ENCODE results near the gene NOTCH2. TPM values are rescaled to one million over a fixed set of nuclear protein-coding genes. Genes with fewer than 3 reads are reported as not detected.

The NOTCH2 gene
- total RNA-seq, 1 donor from 2014 or later: 84.2 TPM

DNA sequence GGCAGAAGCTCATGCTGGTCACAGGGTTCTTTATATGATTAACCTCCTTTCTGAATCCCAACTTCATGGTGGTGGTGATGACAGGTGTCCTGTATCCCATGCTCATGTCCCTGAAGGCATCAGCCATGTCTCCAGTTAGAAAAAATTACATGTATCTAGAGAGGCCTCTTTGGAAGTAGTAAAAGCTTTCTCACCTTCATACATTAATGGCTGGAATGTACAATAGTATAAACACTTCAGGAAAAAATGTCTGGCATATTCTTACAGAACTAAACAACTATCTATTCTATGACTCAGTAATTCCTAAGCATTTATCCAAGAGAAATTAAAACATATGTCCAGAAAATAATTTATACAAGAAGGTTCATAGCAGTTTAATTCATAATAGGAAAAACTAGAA, 207.2 kb downstream of the NOTCH2 start:
- Mint-ChIP-seq H3K4me3 (no peak overlapping the region), H3K27ac (ENCODE audit: unreplicated experiment) (no peak overlapping the region), H3K4me1 (no peaks in the 10 kb centered on the region), H3K27me3 (ENCODE audit: low read depth) (peaks cover 9% of the 10 kb centered on the region), H3K9me3 (no peaks in the 10 kb centered on the region), H3K36me3 (ENCODE audit: low read depth) (no peaks in the 10 kb centered on the region)
- TF ChIP-seq, protein P1, sequence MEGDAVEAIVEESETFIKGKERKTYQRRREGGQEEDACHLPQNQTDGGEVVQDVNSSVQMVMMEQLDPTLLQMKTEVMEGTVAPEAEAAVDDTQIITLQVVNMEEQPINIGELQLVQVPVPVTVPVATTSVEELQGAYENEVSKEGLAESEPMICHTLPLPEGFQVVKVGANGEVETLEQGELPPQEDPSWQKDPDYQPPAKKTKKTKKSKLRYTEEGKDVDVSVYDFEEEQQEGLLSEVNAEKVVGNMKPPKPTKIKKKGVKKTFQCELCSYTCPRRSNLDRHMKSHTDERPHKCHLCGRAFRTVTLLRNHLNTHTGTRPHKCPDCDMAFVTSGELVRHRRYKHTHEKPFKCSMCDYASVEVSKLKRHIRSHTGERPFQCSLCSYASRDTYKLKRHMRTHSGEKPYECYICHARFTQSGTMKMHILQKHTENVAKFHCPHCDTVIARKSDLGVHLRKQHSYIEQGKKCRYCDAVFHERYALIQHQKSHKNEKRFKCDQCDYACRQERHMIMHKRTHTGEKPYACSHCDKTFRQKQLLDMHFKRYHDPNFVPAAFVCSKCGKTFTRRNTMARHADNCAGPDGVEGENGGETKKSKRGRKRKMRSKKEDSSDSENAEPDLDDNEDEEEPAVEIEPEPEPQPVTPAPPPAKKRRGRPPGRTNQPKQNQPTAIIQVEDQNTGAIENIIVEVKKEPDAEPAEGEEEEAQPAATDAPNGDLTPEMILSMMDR (conservative IDR thresholded peaks at IDR 0.05): no peak
- no peak for DNase-seq (ENCODE audit: low read depth, low spot score)

Other genes with a start within 250 kb of the NOTCH2 start
- gene ADAM30, start 173.1 kb downstream of the NOTCH2 start, total RNA-seq: not detected in 2 replicates
- 18.9 and 19.1 TPM in 2 replicates for gene SEC22B, start 106.9 kb upstream of the NOTCH2 start, total RNA-seq

Data from neural crest cell (in vitro differentiated cells).